ENCODE results near the gene GPR84. TPM values are rescaled to one million over a fixed set of nuclear protein-coding genes. Genes with fewer than 3 reads are reported as not detected.

Gene GPR84
- total and polyA plus RNA-seq, 2 of the 13 experiments (the other 11 are each of a cell fraction or from before 2014, with no cell fraction given), result not detected

DNA sequence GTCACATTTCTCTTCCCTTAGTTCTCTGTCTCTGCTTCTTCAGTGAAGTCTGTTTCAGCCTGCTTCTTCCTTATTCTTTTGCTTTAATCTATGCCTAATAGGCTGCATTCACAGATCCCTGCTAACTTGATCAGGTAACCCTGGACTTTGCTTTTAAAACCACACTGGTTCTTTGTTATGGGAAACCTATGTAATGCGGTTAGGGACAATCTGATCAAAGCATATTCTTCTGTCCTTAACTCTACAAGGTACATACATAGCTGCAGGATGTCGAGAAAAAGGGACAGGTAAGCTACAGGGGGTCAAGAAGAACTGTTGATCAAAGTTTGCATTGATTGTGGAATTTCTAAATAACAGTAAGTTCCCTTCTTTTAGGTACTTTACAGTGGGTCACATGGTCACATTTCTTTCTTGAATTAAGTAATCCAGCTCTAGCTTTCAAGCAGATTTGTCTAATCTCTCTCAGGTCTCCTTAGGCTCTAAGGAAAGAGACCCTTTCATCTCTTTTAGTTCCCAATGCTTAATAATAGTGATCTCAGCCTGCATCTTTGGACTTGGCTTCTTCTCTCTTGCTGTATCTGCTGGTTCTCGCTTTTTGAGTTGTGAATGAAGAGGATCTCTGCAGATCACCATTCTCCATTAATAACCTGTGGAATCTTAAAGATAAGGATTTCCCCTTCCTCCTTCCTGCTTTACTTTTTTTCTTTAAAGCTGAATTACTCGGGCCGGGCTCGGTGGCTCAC, 35.5 kb downstream of the GPR84 start (continued):
- TF ChIP-seq SOX6 (IDR thresholded peaks at IDR 0.05) (no peak), SOX6 (CRISPR knock-in tag; IDR thresholded peaks at IDR 0.05) (peak; percentile 77), NR3C1 (CRISPR knock-in tag; IDR thresholded peaks at IDR 0.05) (no peak), ZNF749 (CRISPR knock-in tag; IDR thresholded peaks at IDR 0.05; ENCODE audit: borderline replicate concordance) (no peak), ARNTL (CRISPR knock-in tag; IDR thresholded peaks at IDR 0.05) (no peak), FIP1L1 (IDR thresholded peaks at IDR 0.05; ENCODE audit: borderline replicate concordance, insufficient read depth, low read depth, low read length) (no peak), SSRP1 (CRISPR knock-in tag; IDR thresholded peaks at IDR 0.05) (peak; percentile 56; the same call in 1 of the 2 replicates), MTA1 (CRISPR knock-in tag; IDR thresholded peaks at IDR 0.05; ENCODE audit: borderline replicate concordance) (no peak), ZNF768 (CRISPR knock-in tag; IDR thresholded peaks at IDR 0.05) (no peak), ZNF333 (CRISPR knock-in tag; IDR thresholded peaks at IDR 0.05; ENCODE audit: borderline replicate concordance) (no peak), ZNF790 (CRISPR knock-in tag; IDR thresholded peaks at IDR 0.05; ENCODE audit: borderline replicate concordance) (no peak), RAD51 (IDR thresholded peaks at IDR 0.05; ENCODE audit: borderline replicate concordance) (0 out of 2 replicates have a peak, but pooled peaks have one; percentile 7), STAG1 (CRISPR knock-in tag; IDR thresholded peaks at IDR 0.05) (no peak), ZNF331 (CRISPR knock-in tag; IDR thresholded peaks at IDR 0.05) (0 out of 2 replicates have a peak, but pooled peaks have one; percentile 28), CENPT (CRISPR knock-in tag; IDR thresholded peaks at IDR 0.05; ENCODE audit: low read depth) (no peak), ZNF670 (CRISPR knock-in tag; IDR thresholded peaks at IDR 0.05; ENCODE audit: borderline replicate concordance) (no peak), SOX5 (CRISPR knock-in tag; IDR thresholded peaks at IDR 0.05; ENCODE audit: borderline replicate concordance) (peak; percentile 77)
- TF ChIP-seq, protein P1, sequence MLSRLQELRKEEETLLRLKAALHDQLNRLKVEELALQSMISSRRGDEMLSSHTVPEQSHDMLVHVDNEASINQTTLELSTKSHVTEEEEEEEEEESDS (CRISPR knock-in tag; IDR thresholded peaks at IDR 0.05; ENCODE audit: borderline replicate concordance), result no peak
- TF ChIP-seq, protein P2, sequence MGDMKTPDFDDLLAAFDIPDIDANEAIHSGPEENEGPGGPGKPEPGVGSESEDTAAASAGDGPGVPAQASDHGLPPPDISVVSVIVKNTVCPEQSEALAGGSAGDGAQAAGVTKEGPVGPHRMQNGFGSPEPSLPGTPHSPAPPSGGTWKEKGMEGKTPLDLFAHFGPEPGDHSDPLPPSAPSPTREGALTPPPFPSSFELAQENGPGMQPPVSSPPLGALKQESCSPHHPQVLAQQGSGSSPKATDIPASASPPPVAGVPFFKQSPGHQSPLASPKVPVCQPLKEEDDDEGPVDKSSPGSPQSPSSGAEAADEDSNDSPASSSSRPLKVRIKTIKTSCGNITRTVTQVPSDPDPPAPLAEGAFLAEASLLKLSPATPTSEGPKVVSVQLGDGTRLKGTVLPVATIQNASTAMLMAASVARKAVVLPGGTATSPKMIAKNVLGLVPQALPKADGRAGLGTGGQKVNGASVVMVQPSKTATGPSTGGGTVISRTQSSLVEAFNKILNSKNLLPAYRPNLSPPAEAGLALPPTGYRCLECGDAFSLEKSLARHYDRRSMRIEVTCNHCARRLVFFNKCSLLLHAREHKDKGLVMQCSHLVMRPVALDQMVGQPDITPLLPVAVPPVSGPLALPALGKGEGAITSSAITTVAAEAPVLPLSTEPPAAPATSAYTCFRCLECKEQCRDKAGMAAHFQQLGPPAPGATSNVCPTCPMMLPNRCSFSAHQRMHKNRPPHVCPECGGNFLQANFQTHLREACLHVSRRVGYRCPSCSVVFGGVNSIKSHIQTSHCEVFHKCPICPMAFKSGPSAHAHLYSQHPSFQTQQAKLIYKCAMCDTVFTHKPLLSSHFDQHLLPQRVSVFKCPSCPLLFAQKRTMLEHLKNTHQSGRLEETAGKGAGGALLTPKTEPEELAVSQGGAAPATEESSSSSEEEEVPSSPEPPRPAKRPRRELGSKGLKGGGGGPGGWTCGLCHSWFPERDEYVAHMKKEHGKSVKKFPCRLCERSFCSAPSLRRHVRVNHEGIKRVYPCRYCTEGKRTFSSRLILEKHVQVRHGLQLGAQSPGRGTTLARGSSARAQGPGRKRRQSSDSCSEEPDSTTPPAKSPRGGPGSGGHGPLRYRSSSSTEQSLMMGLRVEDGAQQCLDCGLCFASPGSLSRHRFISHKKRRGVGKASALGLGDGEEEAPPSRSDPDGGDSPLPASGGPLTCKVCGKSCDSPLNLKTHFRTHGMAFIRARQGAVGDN (CRISPR knock-in tag; IDR thresholded peaks at IDR 0.05), result no peak
- TF ChIP-seq, protein P3, sequence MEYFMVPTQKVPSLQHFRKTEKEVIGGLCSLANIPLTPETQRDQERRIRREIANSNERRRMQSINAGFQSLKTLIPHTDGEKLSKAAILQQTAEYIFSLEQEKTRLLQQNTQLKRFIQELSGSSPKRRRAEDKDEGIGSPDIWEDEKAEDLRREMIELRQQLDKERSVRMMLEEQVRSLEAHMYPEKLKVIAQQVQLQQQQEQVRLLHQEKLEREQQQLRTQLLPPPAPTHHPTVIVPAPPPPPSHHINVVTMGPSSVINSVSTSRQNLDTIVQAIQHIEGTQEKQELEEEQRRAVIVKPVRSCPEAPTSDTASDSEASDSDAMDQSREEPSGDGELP (IDR thresholded peaks at IDR 0.05; ENCODE audit: borderline replicate concordance, low read depth), result no peak
- TF ChIP-seq, protein P4, sequence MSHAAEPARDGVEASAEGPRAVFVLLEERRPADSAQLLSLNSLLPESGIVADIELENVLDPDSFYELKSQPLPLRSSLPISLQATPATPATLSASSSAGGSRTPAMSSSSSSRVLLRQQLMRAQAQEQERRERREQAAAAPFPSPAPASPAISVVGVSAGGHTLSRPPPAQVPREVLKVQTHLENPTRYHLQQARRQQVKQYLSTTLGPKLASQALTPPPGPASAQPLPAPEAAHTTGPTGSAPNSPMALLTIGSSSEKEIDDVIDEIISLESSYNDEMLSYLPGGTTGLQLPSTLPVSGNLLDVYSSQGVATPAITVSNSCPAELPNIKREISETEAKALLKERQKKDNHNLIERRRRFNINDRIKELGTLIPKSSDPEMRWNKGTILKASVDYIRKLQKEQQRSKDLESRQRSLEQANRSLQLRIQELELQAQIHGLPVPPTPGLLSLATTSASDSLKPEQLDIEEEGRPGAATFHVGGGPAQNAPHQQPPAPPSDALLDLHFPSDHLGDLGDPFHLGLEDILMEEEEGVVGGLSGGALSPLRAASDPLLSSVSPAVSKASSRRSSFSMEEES (CRISPR knock-in tag; IDR thresholded peaks at IDR 0.05), result peak; percentile 39; the same call in 1 of the 2 replicates
- TF ChIP-seq, protein P5, sequence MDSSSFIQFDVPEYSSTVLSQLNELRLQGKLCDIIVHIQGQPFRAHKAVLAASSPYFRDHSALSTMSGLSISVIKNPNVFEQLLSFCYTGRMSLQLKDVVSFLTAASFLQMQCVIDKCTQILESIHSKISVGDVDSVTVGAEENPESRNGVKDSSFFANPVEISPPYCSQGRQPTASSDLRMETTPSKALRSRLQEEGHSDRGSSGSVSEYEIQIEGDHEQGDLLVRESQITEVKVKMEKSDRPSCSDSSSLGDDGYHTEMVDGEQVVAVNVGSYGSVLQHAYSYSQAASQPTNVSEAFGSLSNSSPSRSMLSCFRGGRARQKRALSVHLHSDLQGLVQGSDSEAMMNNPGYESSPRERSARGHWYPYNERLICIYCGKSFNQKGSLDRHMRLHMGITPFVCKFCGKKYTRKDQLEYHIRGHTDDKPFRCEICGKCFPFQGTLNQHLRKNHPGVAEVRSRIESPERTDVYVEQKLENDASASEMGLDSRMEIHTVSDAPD (CRISPR knock-in tag; IDR thresholded peaks at IDR 0.05), result 0 out of 2 replicates have a peak, but pooled peaks have one; percentile 55
